GM21367 (cell line): ENCODE results near the gene CS.
A peak's percentile ranks its signal among the peaks of the same experiment; 100 is the strongest.
"Not testable (repeated sequence)": the region's sequence is repeated elsewhere in the genome, so short reads cannot be mapped to it uniquely, and the experiment has no call there.

Experiments
- ATAC-seq: cut with Tn5 transposase; IDR thresholded peaks from one replicate; pipeline ENCODE4 v1.9.1; 2021; ENCODE audit not compliant: unreplicated experiment

The CS gene

GRCh38 chr12:56299853-56300643 lies at the start of gene CS:
Gene CS, minus strand, starts transcription at chr12:56300330. Its CDS starts 129 bp downstream, at chr12:56300201.
- peak; percentile 91 for ATAC-seq

GRCh38 chr12:56348776-56349175 lies 48.6 kb upstream of the CS start:
- ATAC-seq: no peak

DNA sequence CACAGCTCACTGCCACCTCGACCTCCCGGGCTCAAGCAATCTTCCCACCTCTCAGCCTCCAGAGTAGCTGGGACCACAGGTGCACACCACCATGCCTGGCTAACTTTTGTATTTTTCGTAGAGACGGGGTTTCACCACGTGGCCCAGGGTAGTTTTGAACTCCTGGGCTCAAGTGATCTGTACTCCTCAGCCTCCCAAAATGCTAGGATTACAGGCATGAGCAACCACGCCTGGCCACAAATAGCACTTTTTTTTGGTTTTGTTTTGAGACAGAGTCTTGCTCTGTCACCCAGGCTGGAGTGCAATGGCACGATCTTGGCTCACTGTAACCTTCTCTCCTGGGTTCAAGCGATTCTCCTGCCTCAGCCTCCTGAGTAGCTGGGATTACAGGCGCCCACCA lies 47.1 kb upstream of the CS start:
- ATAC-seq: not testable (repeated sequence)

DNA sequence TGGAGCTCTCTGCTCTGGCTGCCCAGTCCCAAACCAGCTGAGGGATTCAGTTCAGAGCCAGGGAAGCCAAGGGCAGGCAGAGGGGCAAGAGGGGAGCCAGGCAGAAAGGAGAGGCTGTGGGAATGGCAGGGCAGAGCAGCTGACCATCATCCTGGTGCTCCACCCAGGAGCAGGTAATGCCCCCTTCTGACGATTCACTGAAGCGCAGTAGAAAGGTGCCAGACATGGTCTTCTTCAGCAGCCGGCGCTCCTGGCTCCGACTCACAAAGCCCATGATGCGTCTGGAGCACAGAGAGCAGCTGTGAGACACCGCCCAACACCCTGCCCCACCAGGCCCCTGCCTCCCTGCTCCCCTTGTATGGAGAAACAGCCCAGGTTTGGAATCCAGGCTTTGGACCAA lies 46.5 kb upstream of the CS start:
- no peak for ATAC-seq

- ATAC-seq: not testable (repeated sequence)
Measured at GRCh38 chr12:56342290-56342689, 42.2 kb upstream of the CS start.

- no peak for ATAC-seq
Measured at GRCh38 chr12:56341616-56342015, 41.5 kb upstream of the CS start.

- ATAC-seq: no peak
Measured at GRCh38 chr12:56339158-56339422, 39.0 kb upstream of the CS start.

DNA sequence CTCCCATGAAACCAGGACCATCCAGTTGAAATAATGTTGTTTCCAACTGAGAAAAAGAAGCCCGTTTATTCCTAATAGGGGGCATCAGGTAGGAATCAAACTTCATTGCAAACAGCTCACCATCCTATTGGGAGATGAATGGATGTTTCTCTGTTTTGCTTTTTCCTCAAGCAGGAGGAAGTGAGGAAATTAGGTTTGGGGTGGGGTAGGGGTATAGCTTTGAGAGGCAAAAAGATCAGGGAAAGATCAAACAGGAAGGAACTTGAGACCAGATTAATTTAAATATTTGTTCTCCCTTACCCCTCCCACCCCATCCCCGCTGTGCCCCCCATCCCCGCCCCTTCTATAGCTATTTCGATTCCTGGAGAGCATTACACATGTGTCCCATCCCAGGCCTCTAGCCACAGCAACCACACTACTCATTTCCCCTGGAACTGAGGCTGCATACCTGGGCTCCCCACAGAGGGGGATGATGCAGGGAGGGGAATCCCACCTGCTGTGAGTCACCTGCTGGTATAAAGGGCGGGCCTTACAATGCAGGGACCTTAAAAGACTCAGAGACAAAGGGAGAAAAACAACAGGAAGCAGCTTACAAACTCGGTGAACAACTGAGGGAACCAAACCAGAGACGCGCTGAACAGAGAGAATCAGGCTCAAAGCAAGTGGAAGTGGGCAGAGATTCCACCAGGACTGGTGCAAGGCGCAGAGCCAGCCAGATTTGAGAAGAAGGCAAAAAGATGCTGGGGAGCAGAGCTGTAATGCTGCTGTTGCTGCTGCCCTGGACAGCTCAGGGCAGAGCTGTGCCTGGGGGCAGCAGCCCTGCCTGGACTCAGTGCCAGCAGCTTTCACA lies 38.4 kb upstream of the CS start, which contains the start of gene IL23A:
IL23A (plus strand) TSS at position 577 of the 850 bp plus-strand sequence; CDS start at position 738, 161 bp downstream.
- no peak for ATAC-seq

- ATAC-seq: no peak
Measured at GRCh38 chr12:56337753-56338251, 37.7 kb upstream of the CS start.

DNA sequence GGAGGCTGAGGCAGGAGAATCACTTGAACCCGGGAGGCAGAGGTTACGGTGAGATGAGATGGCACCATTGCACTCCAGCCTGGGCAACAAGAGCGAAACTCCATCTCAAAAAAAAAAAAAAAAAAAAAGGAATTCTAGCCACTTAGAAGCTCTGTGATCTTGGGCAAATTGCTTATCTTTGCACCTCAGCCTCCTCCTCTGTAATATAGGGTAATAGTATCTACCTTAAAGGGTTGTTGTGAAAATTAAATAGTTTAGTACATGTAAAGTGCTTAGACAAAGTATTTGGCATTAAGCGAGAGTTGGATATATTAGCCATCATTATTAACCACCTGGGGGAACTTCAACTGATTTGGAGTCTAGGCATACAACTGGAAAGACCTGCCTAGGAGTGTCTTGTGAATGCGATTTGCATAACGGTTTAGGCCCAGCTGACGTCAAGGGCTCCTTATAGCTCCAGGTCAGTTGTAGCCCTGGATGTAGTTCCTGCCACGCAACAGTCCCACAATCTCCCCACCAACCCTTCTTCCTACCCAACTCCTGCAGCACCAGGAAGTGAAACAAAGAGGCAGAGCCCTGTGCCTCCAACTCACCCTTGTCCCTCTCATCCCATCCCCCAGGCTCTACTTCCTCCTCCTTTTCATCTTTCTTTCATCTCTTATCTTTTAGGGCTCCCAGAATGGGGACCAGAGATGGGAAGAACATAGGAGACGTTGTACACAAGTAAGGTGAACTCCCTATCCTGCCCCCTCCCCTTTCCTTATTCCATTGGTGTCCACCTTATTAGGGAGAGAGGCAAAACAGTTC lies 36.4 kb upstream of the CS start:
- ATAC-seq: no peak

DNA sequence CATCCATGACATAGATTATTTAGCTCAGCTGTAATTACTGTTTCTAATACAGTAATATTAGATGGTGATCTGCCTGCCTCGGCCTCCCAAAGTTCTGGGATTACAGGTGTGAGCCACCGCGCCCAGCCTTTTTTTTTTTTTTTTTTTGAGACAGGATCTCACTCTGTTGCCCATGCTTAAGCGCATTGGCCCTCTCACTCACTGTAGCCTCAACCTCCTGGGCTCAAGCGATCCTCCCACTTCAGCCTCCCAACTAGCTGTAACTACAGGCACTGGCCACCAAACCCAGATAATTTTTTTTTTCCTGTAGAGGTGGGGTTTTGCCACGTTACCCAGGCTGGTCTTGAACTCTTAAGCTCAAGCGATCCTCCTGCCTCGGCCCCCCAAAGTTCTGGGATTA lies 35.4 kb upstream of the CS start:
- ATAC-seq: not testable (repeated sequence)

DNA sequence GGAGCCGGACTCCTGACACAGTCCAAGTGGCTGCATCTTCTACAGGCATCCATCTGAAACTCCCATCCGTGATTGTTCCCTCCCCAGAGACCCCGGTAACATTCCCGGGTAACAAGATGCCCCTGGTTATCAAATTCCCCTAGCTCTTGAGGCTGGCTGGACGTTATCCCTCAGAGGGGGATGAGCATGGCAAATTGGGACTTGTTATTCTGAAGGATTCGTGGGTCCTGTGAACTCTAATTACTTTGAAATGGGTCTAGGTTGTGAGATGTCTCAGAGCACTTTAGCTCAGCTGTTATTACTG lies 34.3 kb upstream of the CS start:
- ATAC-seq: no peak

DNA sequence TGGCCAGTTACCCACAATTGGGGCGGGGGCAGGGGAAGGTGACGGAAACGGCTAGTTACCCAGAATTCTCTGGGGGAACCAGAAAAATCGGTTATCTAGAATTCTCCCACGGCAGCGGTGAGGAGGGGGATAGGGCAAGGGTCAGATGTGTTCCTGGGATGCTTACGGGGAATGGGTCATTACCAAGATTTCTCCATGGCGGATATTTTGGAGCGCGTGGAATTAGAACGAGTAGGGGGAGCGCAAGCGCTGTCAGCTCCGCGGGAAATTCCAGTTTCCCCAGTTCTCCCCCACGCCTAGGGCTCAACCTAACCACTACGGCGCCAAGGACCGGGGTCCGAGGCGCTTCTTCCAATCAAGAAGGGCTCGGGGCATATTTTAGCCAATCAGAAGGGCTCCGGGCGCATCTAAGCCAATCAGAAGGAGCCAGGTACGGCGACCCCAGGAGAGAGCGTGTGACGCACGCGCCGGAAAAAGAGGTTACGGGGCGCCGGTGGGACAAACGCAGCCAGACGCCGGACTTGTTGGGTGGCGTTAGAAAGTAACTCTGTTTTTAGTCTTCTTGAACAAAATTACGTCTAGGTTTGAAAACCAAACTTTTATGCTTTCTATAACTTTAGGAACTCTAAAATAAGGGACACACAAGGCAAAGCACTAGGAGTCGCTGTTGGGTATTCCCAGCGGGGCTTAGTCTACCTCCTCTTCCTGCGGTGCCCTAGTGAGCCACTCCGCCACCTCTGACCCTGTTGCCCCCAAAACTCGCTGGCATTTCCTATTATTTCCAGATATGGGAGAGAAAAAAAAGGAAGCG lies 33.8 kb upstream of the CS start, which contains the start of gene PAN2:
PAN2 (minus strand) TSS at position 322 of the 811 bp plus-strand sequence. CDS start 906 bp downstream, outside the sequence.
- ATAC-seq: peak; percentile 78

DNA sequence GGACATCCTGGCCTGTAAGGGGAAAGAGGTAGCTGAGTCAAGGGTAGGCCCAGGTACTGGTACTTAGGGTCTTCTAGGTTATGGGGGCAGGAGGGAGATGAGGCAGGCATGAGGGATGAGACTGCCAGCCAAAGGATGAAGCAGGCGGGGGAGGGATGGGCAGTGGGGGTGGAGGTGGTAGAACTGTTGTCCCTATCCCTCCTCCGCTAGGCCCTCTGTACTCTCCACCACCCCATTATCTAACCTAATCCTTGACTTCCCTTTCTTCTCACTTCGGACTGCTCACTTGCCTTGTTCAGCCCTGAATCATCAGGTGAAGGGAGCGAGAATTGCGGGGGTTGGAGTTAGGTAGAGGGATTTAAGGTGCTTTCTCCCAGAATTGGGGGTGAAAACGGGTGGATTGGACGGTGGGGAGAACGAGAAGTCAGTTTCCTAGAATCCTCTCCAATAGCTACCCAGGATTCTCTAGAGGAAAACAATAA lies 33.1 kb upstream of the CS start:
- ATAC-seq: no peak

- ATAC-seq: no peak
Measured at GRCh38 chr12:56332512-56333196, 32.5 kb upstream of the CS start.

GRCh38 chr12:56330936-56331490 lies 30.9 kb upstream of the CS start:
- no peak for ATAC-seq

GRCh38 chr12:56326533-56326932 lies 26.4 kb upstream of the CS start:
- no peak for ATAC-seq

DNA sequence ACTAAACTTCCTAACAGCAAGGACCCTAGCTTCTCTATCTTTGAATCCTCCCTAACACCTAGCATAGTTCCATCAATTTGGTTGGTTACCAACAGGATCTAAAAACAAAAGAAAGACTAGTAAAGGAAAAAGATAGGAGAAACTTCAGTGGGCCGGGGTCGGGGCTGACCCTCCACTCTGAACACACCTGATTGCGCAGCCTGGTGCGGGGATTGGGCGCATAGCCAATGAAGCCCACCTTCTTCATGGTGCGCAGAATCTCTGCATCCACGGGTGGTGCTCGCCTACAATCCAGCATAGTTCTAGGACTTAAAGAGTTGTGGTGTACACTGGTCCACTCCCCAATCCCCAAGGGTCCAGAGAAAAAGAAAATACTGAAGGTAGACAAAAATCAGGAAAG lies 26.0 kb upstream of the CS start:
- ATAC-seq: no peak

GRCh38 chr12:56324206-56324605 lies 24.1 kb upstream of the CS start:
- ATAC-seq: no peak
